ENCODE measurements around the gene MPV17.
"Not testable (repeated sequence)": the region's sequence is repeated elsewhere in the genome, so short reads cannot be mapped to it uniquely, and the experiment has no call there.

Gene MPV17

DNA sequence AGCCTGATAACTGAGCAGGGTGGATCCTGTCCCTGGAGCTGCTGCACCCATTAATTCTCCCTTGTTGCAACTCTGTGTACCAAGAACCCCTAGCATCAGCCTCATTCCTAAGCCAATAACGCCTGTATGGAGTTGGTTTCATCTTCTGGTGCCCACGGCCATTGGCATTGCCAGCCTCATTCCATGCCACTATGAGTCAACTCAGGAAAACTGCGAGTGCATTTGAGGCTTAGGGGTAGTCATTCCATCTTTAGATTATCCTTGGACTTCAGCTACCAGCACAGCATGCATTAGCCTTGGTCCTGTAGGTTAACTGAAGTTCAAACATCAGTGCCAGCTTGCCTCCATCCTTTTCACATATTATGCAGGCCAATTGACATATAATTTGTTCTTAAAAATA is 42.1 kb downstream of the MPV17 start:
- TF ChIP-seq, protein P1, sequence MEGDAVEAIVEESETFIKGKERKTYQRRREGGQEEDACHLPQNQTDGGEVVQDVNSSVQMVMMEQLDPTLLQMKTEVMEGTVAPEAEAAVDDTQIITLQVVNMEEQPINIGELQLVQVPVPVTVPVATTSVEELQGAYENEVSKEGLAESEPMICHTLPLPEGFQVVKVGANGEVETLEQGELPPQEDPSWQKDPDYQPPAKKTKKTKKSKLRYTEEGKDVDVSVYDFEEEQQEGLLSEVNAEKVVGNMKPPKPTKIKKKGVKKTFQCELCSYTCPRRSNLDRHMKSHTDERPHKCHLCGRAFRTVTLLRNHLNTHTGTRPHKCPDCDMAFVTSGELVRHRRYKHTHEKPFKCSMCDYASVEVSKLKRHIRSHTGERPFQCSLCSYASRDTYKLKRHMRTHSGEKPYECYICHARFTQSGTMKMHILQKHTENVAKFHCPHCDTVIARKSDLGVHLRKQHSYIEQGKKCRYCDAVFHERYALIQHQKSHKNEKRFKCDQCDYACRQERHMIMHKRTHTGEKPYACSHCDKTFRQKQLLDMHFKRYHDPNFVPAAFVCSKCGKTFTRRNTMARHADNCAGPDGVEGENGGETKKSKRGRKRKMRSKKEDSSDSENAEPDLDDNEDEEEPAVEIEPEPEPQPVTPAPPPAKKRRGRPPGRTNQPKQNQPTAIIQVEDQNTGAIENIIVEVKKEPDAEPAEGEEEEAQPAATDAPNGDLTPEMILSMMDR (IDR thresholded peaks at IDR 0.05; ENCODE audit: low read length): no peak
- no peak for TF ChIP-seq EZH2 (IDR thresholded peaks at IDR 0.05; ENCODE audit: borderline replicate concordance, low read length)
- Histone ChIP-seq H3F3A (ENCODE audit: insufficient read depth, low read length) (no peaks in the 10 kb centered on the region), H3K27ac (ENCODE audit: low read depth, low read length, poor library complexity, severe bottlenecking) (no peak overlapping the region), H3K9me2 (ENCODE audit: low read depth, low read length) (no peaks in the 10 kb centered on the region), H3K4me2 (ENCODE audit: low read length) (no peak overlapping the region), H3K36me3 (ENCODE audit: insufficient read depth, low read length) (no peaks in the 10 kb centered on the region), H3K9me3 (ENCODE audit: low read length) (no peaks in the 10 kb centered on the region), H4K20me1 (ENCODE audit: insufficient read depth, low read length) (no peaks in the 10 kb centered on the region), H2AFZ (ENCODE audit: low read length) (no peak overlapping the region), H3K27me3 (ENCODE audit: insufficient read depth, low read length) (no peaks in the 10 kb centered on the region; the same call in 1 of the 2 replicates), H3K4me1 (ENCODE audit: insufficient read depth, low read length, severe bottlenecking) (no peaks in the 10 kb centered on the region), H3K79me2 (ENCODE audit: insufficient read depth, low read length) (no peaks in the 10 kb centered on the region), H3K9ac (ENCODE audit: low read length) (no peak overlapping the region), H3K4me3 (ENCODE audit: low read depth, low read length, poor library complexity, severe bottlenecking) (no peak overlapping the region)

DNA sequence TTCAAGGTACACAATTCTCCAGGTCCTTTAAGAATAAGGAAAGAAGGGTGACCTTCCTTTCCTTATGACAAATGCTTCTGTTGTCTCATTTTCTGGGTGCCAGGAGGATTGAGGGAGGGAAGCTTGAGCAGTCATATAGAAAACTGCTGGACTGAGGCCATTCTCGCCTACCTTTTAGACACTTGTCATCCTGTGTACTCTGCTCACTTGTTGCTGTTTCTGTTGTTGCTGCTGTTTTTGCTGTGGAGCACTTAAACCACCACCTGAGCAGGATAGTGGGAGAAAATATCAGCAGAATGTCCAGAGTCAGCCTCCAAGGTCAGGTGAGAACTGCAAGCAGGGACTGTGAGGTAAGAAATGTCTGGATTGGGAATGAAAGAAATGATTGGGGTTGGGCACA is 44.9 kb downstream of the MPV17 start:
- Histone ChIP-seq H3K4me2 (ENCODE audit: low read length) (no peak overlapping the region), H3K36me3 (ENCODE audit: insufficient read depth, low read length) (no peaks in the 10 kb centered on the region), H3K27ac (ENCODE audit: low read depth, low read length, poor library complexity, severe bottlenecking) (no peak overlapping the region), H3K4me3 (ENCODE audit: low read depth, low read length, poor library complexity, severe bottlenecking) (no peak overlapping the region), H4K20me1 (ENCODE audit: insufficient read depth, low read length) (no peaks in the 10 kb centered on the region), H3K9me2 (ENCODE audit: low read depth, low read length) (no peaks in the 10 kb centered on the region), H3F3A (ENCODE audit: insufficient read depth, low read length) (no peaks in the 10 kb centered on the region), H3K79me2 (ENCODE audit: insufficient read depth, low read length) (no peaks in the 10 kb centered on the region), H3K9me3 (ENCODE audit: low read length) (no peaks in the 10 kb centered on the region), H3K4me1 (ENCODE audit: insufficient read depth, low read length, severe bottlenecking) (no peaks in the 10 kb centered on the region), H3K27me3 (ENCODE audit: insufficient read depth, low read length) (no peaks in the 10 kb centered on the region; the same call in 1 of the 2 replicates), H2AFZ (ENCODE audit: low read length) (no peak overlapping the region), H3K9ac (ENCODE audit: low read length) (no peak overlapping the region)
- no peak for TF ChIP-seq EZH2 (IDR thresholded peaks at IDR 0.05; ENCODE audit: borderline replicate concordance, low read length)
- TF ChIP-seq, protein P1 (IDR thresholded peaks at IDR 0.05; ENCODE audit: low read length): no peak

DNA sequence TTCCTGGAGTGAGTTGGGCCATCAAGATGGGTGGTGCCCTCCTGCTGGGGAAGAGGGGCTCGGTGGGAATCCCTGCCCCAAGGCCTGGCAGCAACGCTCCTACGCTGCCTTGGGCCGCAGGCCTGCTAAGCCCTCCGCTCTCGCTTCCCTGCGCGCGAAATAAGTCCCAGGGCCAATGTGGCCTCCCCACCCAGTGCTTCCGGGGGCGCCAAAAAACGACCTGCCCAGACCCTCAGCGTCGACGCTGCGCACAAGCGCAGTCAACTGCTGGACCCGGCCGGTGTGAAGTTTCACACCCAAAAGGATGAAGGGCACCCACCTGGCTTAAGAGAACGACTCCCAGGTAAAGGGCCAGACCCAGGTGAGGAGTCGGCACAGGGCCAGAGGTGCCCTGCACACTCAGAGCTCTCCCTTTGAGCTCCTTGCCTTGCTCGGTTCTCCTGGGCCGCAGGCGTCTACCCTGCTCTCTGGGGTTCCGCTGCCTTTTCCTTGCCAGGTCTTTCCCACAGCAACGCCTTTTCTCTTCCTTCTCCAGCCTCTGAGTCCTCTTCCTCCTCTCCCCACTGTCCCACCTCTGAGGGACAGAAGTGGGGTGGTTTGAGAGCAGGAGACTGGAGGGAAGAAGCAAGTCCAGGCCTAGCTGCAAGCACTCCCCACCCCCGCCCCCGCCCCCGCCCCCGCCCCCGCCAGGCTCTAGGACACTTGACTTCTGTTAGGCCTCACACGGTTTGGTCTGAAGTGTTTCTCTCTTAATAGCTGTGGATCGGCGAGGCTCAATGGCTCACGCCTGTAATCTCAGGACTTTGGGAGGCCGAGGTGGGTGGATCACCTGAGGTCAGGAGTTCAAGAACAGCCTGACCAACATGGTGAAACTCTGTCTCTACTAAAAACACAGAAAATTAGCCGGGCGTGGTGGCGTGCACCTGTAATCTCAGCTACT is 47.4 kb downstream of the MPV17 start, which contains the start of gene DNAJC5G:
DNAJC5G (plus strand) TSS at position 223 of the 940 bp plus-strand sequence. CDS start 1,296 bp downstream, outside the sequence.
- H3K79me2 ChIP-seq (ENCODE audit: insufficient read depth, low read length): no peaks in the 10 kb centered on the region
- no peak for TF ChIP-seq EZH2 (IDR thresholded peaks at IDR 0.05; ENCODE audit: borderline replicate concordance, low read length)
- TF ChIP-seq, protein P1 (IDR thresholded peaks at IDR 0.05; ENCODE audit: low read length): no peak
- H3F3A ChIP-seq (ENCODE audit: insufficient read depth, low read length): no peaks in the 10 kb centered on the region
- no peak within 1 kb of the TSS for H3K27ac ChIP-seq (ENCODE audit: low read depth, low read length, poor library complexity, severe bottlenecking)
- H3K9ac ChIP-seq (ENCODE audit: low read length): no peak within 1 kb of the TSS
- no peaks in the 10 kb centered on the region for H3K9me3 ChIP-seq (ENCODE audit: low read length)
- no peaks in the 10 kb centered on the region for H3K4me1 ChIP-seq (ENCODE audit: insufficient read depth, low read length, severe bottlenecking)
- H3K4me3 ChIP-seq (ENCODE audit: low read depth, low read length, poor library complexity, severe bottlenecking): no peak within 1 kb of the TSS
- H4K20me1 ChIP-seq (ENCODE audit: insufficient read depth, low read length): no peaks in the 10 kb centered on the region
- H2AFZ ChIP-seq (ENCODE audit: low read length): no peak within 1 kb of the TSS
- no peaks in the 10 kb centered on the region for H3K36me3 ChIP-seq (ENCODE audit: insufficient read depth, low read length)
- no peaks in the 10 kb centered on the region for H3K9me2 ChIP-seq (ENCODE audit: low read depth, low read length)
- no peaks in the 10 kb centered on the region for H3K27me3 ChIP-seq (ENCODE audit: insufficient read depth, low read length)
- H3K4me2 ChIP-seq (ENCODE audit: low read length): no peak within 1 kb of the TSS

DNA sequence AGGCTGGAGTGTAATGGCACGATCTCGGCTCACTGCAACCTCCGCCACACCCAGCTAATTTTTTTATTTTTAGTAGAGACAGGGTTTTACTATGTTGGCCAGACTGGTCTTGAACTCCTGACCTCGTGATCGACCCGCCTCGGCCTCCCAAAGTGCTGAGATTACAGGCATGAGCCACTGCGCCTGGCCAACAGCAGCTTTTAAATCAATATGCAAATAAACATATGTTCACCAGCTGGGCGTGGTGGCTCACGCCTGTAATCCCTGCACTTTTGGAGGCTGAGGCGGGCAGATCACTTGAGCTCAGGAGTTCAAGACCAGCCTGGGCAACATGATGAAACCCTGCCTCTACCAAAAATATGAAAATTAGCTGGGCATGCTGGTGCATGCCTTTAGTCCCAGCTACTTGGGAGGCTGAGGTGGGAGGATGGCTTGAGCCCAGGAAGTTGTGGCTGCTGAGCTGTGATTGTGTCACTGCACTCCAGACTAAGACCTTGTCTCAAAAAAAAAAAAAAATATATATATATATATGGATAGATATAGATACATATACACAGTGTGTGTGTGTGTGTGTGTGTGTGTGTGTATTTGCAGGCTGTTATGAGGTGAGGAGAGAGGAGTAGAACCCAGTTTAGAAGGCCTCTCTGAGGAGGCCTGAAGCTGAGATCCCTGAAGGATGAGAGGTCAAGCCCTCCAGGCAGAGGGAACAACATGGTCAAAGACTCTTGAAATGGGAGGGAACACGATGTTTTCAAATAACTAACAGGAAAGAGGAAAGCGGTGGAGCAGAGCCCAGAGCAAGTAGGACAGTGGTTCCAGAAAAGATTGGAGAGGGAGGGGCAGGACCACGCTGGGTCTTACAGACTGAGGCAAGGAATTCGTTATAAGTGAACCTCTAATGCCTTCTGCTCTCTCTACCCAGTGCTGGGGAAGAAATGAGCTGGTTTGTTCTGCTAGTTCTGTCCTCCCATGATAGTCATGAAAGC is 50.1 kb downstream of the MPV17 start:
- not testable (repeated sequence) for H3K4me2 ChIP-seq (ENCODE audit: low read length); H3K9me2 ChIP-seq (ENCODE audit: low read depth, low read length); H2AFZ ChIP-seq (ENCODE audit: low read length); H3K4me3 ChIP-seq (ENCODE audit: low read depth, low read length, poor library complexity, severe bottlenecking); H3F3A ChIP-seq (ENCODE audit: insufficient read depth, low read length); H3K4me1 ChIP-seq (ENCODE audit: insufficient read depth, low read length, severe bottlenecking); H3K79me2 ChIP-seq (ENCODE audit: insufficient read depth, low read length); H3K9ac ChIP-seq (ENCODE audit: low read length); H3K27ac ChIP-seq (ENCODE audit: low read depth, low read length, poor library complexity, severe bottlenecking); H4K20me1 ChIP-seq (ENCODE audit: insufficient read depth, low read length); H3K36me3 ChIP-seq (ENCODE audit: insufficient read depth, low read length); H3K27me3 ChIP-seq (ENCODE audit: insufficient read depth, low read length); H3K9me3 ChIP-seq (ENCODE audit: low read length)
